Smooth muscle cell (in vitro differentiated cells): ENCODE data around the gene RNF181. TPM values are rescaled to one million over a fixed set of nuclear protein-coding genes. Genes with fewer than 3 reads are reported as not detected.
"Not testable (repeated sequence)": the region's sequence is repeated elsewhere in the genome, so short reads cannot be mapped to it uniquely, and the experiment has no call there.

Experiments
- DNase-seq: peaks from one replicate; lab custom pipeline; 2025; ENCODE audit not compliant: unreplicated experiment; lab: John Stamatoyannopoulos, UW
- H2AFZ ChIP-seq: fragments of 200-600 bp; sonication (generic); 2 replicates; pipeline ENCODE4 v1.6.0; 2016; ENCODE audit warnings: antibody characterized with exemption, low read depth, mild to moderate bottlenecking
- H3F3A ChIP-seq: fragments of 200-600 bp; sonication (generic); 2 replicates; pipeline ENCODE4 v1.6.0; 2017; ENCODE audit warnings: antibody characterized with exemption, low read depth
- H3K27ac ChIP-seq: fragments of 200-600 bp; sonication (generic); 2 replicates; pipeline ENCODE4 v1.5.1; 2016; ENCODE audit warnings: low read depth, mild to moderate bottlenecking
- H3K27me3 ChIP-seq: fragments of 200-600 bp; sonication (generic); 2 replicates; pipeline ENCODE4 v1.6.1; 2016; ENCODE audit warnings: low read depth, mild to moderate bottlenecking
- H3K36me3 ChIP-seq: fragments of 200-600 bp; sonication (generic); 2 replicates; pipeline ENCODE4 v1.5.1; 2016; ENCODE audit warnings: low read depth
- H3K4me1 ChIP-seq: fragments of 200-600 bp; sonication (generic); 2 replicates; pipeline ENCODE4 v1.5.1; 2016; ENCODE audit warnings: low read depth
- H3K4me2 ChIP-seq: fragments of 200-600 bp; sonication (generic); 2 replicates; pipeline ENCODE4 v1.6.0; 2016; ENCODE audit warnings: mild to moderate bottlenecking
- H3K4me3 ChIP-seq: fragments of 200-600 bp; sonication (generic); 2 replicates; pipeline ENCODE4 v1.5.1; 2016; ENCODE audit warnings: mild to moderate bottlenecking
- H3K79me2 ChIP-seq: fragments of 200-600 bp; sonication (generic); 2 replicates; pipeline ENCODE4 v1.6.0; 2016; ENCODE audit warnings: low read depth, mild to moderate bottlenecking
- H3K9ac ChIP-seq: fragments of 200-600 bp; sonication (generic); 2 replicates; pipeline ENCODE4 v1.6.0; 2016; ENCODE audit warnings: low read depth
- H3K9me3 ChIP-seq: fragments of 200-600 bp; sonication (generic); replicated peaks from 2 replicates; pipeline ENCODE4 v1.5.1; 2016; ENCODE audit warnings: low read depth
- H4K20me1 ChIP-seq: fragments of 200-600 bp; sonication (generic); 2 replicates; pipeline ENCODE4 v1.6.0; 2016; ENCODE audit warnings: low read depth
- CTCF ChIP-seq: fragments of 200-600 bp; sonication (generic); IDR thresholded peaks from 2 replicates; pipeline ENCODE4 v1.5.1; 2017; ENCODE audit warnings: borderline replicate concordance, mild to moderate bottlenecking, antibody characterized with exemption; ENCODE audit not compliant: insufficient read depth, poor library complexity, severe bottlenecking
- WGBS: methylation state at CpG from one replicate; pipeline ENCODE4 v1.1.7; 2016; ENCODE audit warnings: low lambda C conversion rate; 5-methylcytosine and 5-hydroxymethylcytosine counted together
- polyA plus RNA-seq: library from polyadenylated mRNA; unstranded; fragments of >200 nt; fragmentation: Nextera tagmentation; extraction: Ambion mirVana; gene quantifications from 2 replicates; pipeline ENCODE4 v1.2.1, GENCODE V29; 2016
- total RNA-seq: library from RNA; depleted of rRNA; stranded (reverse); fragments of >200 nt; gene quantifications from 2 replicates; pipeline ENCODE4 v1.2.3, GENCODE V29; 2014

RNF181 gene
- total and polyA plus RNA-seq, 2 experiments from 2014 or later = 195 to 316 TPM

GRCh38 chr2:85615413-85615728, 19.8 kb downstream of the RNF181 start:
- H4K20me1 ChIP-seq = peaks cover 19% of the 10 kb centered on the region
- WGBS = 96% methylated on average over 17 of the region's 17 CpGs
- peak overlapping the region; percentile 97 for H3K4me3 ChIP-seq
- no peaks in the 10 kb centered on the region for H3K9me3 ChIP-seq
- no peak overlapping the region for H3K9ac ChIP-seq
- no peaks in the 10 kb centered on the region for H3K27me3 ChIP-seq
- H3K79me2 ChIP-seq = peaks cover 52% of the 10 kb centered on the region
- no peaks in the 10 kb centered on the region for H3K36me3 ChIP-seq
- peaks cover 14% of the 10 kb centered on the region for H3F3A ChIP-seq
- peak overlapping the region; percentile 85 for H2AFZ ChIP-seq
- H3K4me1 ChIP-seq = peaks cover 8% of the 10 kb centered on the region
- TF ChIP-seq CTCF = no peak
- no peak overlapping the region for H3K27ac ChIP-seq
- peak overlapping the region; percentile 90 for H3K4me2 ChIP-seq
- DNase-seq = no peak

GRCh38 chr2:85617723-85618122, 22.2 kb downstream of the RNF181 start:
- H3K36me3 ChIP-seq, H3K9me3 ChIP-seq, H3K4me1 ChIP-seq, H3K27ac ChIP-seq, H3K4me3 ChIP-seq, H3K9ac ChIP-seq, H2AFZ ChIP-seq, H3K27me3 ChIP-seq, H3F3A ChIP-seq, DNase-seq, H3K4me2 ChIP-seq: not testable (repeated sequence)
- Histone ChIP-seq H3K79me2 (peaks cover 59% of the 10 kb centered on the region), H4K20me1 (peaks cover 29% of the 10 kb centered on the region)
- WGBS = 94% methylated on average over 5 of the region's 5 CpGs

- H3K79me2 ChIP-seq = peaks cover 61% of the 10 kb centered on the region
- no peaks in the 10 kb centered on the region for H3K9me3 ChIP-seq
- DNase-seq = no peak
- H3F3A ChIP-seq = no peaks in the 10 kb centered on the region
- H4K20me1 ChIP-seq = peaks cover 32% of the 10 kb centered on the region
- H3K9ac ChIP-seq = no peak overlapping the region
- WGBS = 98% methylated on average over 6 of the region's 6 CpGs
- no peak overlapping the region for H3K4me3 ChIP-seq
- no peak for TF ChIP-seq CTCF
- H3K27me3 ChIP-seq = no peaks in the 10 kb centered on the region
- H3K36me3 ChIP-seq = peaks cover 10% of the 10 kb centered on the region
- no peak overlapping the region for H3K4me2 ChIP-seq
- H3K27ac ChIP-seq = no peak overlapping the region
- H3K4me1 ChIP-seq = peaks cover 8% of the 10 kb centered on the region
- H2AFZ ChIP-seq = no peak overlapping the region
These were observed 24.1 kb downstream of the RNF181 start for GRCh38 chr2:85619617-85620016.

- peaks cover 54% of the 10 kb centered on the region for H3K79me2 ChIP-seq
- 100% methylated on average over 1 of the region's 1 CpG for WGBS
- peaks cover 15% of the 10 kb centered on the region for H3K36me3 ChIP-seq
These were observed 25.8 kb downstream of the RNF181 start for GRCh38 chr2:85621338-85621737.

More at GRCh38 chr2:85621338-85621737, 25.8 kb downstream of the RNF181 start:
- no peak overlapping the region for H3K4me3 ChIP-seq
- no peak overlapping the region for H3K4me2 ChIP-seq
- no peaks in the 10 kb centered on the region for H3K9me3 ChIP-seq
- no peaks in the 10 kb centered on the region for H3K27me3 ChIP-seq
- H3K4me1 ChIP-seq = peaks cover 8% of the 10 kb centered on the region
- H2AFZ ChIP-seq = no peak overlapping the region
- H3F3A ChIP-seq = no peaks in the 10 kb centered on the region
- H4K20me1 ChIP-seq = peaks cover 32% of the 10 kb centered on the region
- no peak overlapping the region for H3K27ac ChIP-seq
- H3K9ac ChIP-seq = no peak overlapping the region
- no peak for TF ChIP-seq CTCF
- DNase-seq = no peak
